Activated T-cell treated with anti-CD3 and anti-CD28 coated beads, Interleukin-2, amount 50 U/mL, for 4 hours (primary cell): ENCODE measurements around the gene SAE1. TPM values are rescaled to one million over a fixed set of nuclear protein-coding genes. Genes with fewer than 3 reads are reported as not detected.

Experiments used
- ATAC-seq, 2 donors: fragments of 200-7000 bp; cut with Tn5 transposase; one replicate each; pipeline ENCODE4 v1.10.0; 2021
- DNase-seq: peaks from one replicate; pipeline ENCODE4 v3.0.0-alpha.2; 2020
- H3K27me3 Mint-ChIP-seq: one replicate; pipeline ENCODE4 v1.8.0; 2021; ENCODE audit warnings: low read depth, mixed read lengths
- H3K36me3 Mint-ChIP-seq: one replicate; pipeline ENCODE4 v1.8.0; 2022; ENCODE audit warnings: mixed read lengths; ENCODE audit not compliant: insufficient read depth
- H3K4me1 Mint-ChIP-seq: one replicate; pipeline ENCODE4 v1.8.0; 2021; ENCODE audit warnings: low read depth, mixed read lengths
- H3K4me3 Mint-ChIP-seq: one replicate; pipeline ENCODE4 v1.8.0; 2021; ENCODE audit warnings: mild to moderate bottlenecking, moderate library complexity, mixed read lengths
- H3K9me3 Mint-ChIP-seq: one replicate; pipeline ENCODE4 v1.8.0; 2021; ENCODE audit warnings: mixed read lengths
- total RNA-seq, 3 donors: library from RNA; stranded (reverse); gene quantifications; one replicate each; pipeline ENCODE4 v1.2.1, GENCODE V29; 2021

Gene SAE1
- total RNA-seq, 3 donors from 2014 or later = 90.0 to 112 (median 99.3) TPM

- Mint-ChIP-seq H3K9me3 (no peaks in the 10 kb centered on the region), H3K4me1 (peaks cover 86% of the 10 kb centered on the region), H3K4me3 (peak overlapping the region; percentile 29), H3K36me3 (peaks cover 28% of the 10 kb centered on the region), H3K27me3 (no peaks in the 10 kb centered on the region)
- ATAC-seq = peak; percentile 77 to 78
- DNase-seq = peak; percentile 77
These were observed 56.1 kb downstream of the SAE1 start for GRCh38 chr19:47186446-47187334.

- H3K4me1 Mint-ChIP-seq = peaks cover 81% of the 10 kb centered on the region
- no peaks in the 10 kb centered on the region for H3K27me3 Mint-ChIP-seq
- ATAC-seq = no peak
- peaks cover 24% of the 10 kb centered on the region for H3K36me3 Mint-ChIP-seq
- DNase-seq = no peak
- H3K4me3 Mint-ChIP-seq = peak overlapping the region; percentile 29
- H3K9me3 Mint-ChIP-seq = no peaks in the 10 kb centered on the region
These were observed 56.7 kb downstream of the SAE1 start for GRCh38 chr19:47187335-47187655.

GRCh38 chr19:47187797-47188196, 57.2 kb downstream of the SAE1 start:
- peaks cover 76% of the 10 kb centered on the region for H3K4me1 Mint-ChIP-seq

GRCh38 chr19:47188507-47189033, 57.9 kb downstream of the SAE1 start:
- H3K36me3 Mint-ChIP-seq = peaks cover 20% of the 10 kb centered on the region
- H3K4me1 Mint-ChIP-seq = peaks cover 68% of the 10 kb centered on the region
- ATAC-seq (no peak), DNase-seq (no peak)
- H3K9me3 Mint-ChIP-seq = no peaks in the 10 kb centered on the region
- no peaks in the 10 kb centered on the region for H3K27me3 Mint-ChIP-seq
- H3K4me3 Mint-ChIP-seq = no peak overlapping the region

More at GRCh38 chr19:47187797-47188196, 57.2 kb downstream of the SAE1 start:
- H3K4me3 Mint-ChIP-seq = no peak overlapping the region
- H3K9me3 Mint-ChIP-seq = no peaks in the 10 kb centered on the region
- peaks cover 21% of the 10 kb centered on the region for H3K36me3 Mint-ChIP-seq
- H3K27me3 Mint-ChIP-seq = no peaks in the 10 kb centered on the region
- ATAC-seq (no peak), DNase-seq (no peak)

- H3K36me3 Mint-ChIP-seq = peaks cover 15% of the 10 kb centered on the region
- peak overlapping the region; percentile 39 for H3K4me3 Mint-ChIP-seq
- H3K9me3 Mint-ChIP-seq = no peaks in the 10 kb centered on the region
- no peaks in the 10 kb centered on the region for H3K27me3 Mint-ChIP-seq
- DNase-seq = peak; percentile 56
- peak; percentile 58 for ATAC-seq
- H3K4me1 Mint-ChIP-seq = peaks cover 61% of the 10 kb centered on the region
These were observed 59.6 kb downstream of the SAE1 start for GRCh38 chr19:47190167-47190727.

- peaks cover 11% of the 10 kb centered on the region for H3K36me3 Mint-ChIP-seq
These were observed 64.8 kb downstream of the SAE1 start for GRCh38 chr19:47195434-47195833.

GRCh38 chr19:47197141-47197540, 66.5 kb downstream of the SAE1 start:
- no peak for DNase-seq
- no peak for ATAC-seq
- Mint-ChIP-seq H3K27me3 (no peaks in the 10 kb centered on the region), H3K9me3 (no peaks in the 10 kb centered on the region), H3K4me3 (no peak overlapping the region), H3K4me1 (peaks cover 7% of the 10 kb centered on the region), H3K36me3 (peaks cover 10% of the 10 kb centered on the region)

More at GRCh38 chr19:47195434-47195833, 64.8 kb downstream of the SAE1 start:
- Mint-ChIP-seq H3K4me1 (peaks cover 18% of the 10 kb centered on the region), H3K9me3 (no peaks in the 10 kb centered on the region), H3K27me3 (no peaks in the 10 kb centered on the region), H3K4me3 (no peak overlapping the region)
- DNase-seq = no peak
- ATAC-seq = no peak

- no peaks in the 10 kb centered on the region for H3K27me3 Mint-ChIP-seq
- H3K9me3 Mint-ChIP-seq = no peaks in the 10 kb centered on the region
- ATAC-seq = no peak
These were observed 69.9 kb downstream of the SAE1 start for GRCh38 chr19:47200530-47200929.

GRCh38 chr19:47203254-47203653, 72.6 kb downstream of the SAE1 start:
- ATAC-seq = no peak
- no peak overlapping the region for H3K4me3 Mint-ChIP-seq
- no peaks in the 10 kb centered on the region for H3K27me3 Mint-ChIP-seq

More at GRCh38 chr19:47200530-47200929, 69.9 kb downstream of the SAE1 start:
- H3K4me1 Mint-ChIP-seq = peaks cover 5% of the 10 kb centered on the region
- no peak for DNase-seq
- no peak overlapping the region for H3K4me3 Mint-ChIP-seq
- peaks cover 25% of the 10 kb centered on the region for H3K36me3 Mint-ChIP-seq

GRCh38 chr19:47209319-47210179, 78.9 kb downstream of the SAE1 start:
- Mint-ChIP-seq H3K4me1 (peaks cover 10% of the 10 kb centered on the region), H3K9me3 (no peaks in the 10 kb centered on the region), H3K27me3 (no peaks in the 10 kb centered on the region), H3K4me3 (no peak overlapping the region), H3K36me3 (peaks cover 31% of the 10 kb centered on the region)
- no peak for ATAC-seq
- no peak for DNase-seq

More at GRCh38 chr19:47203254-47203653, 72.6 kb downstream of the SAE1 start:
- no peak for DNase-seq
- Mint-ChIP-seq H3K9me3 (no peaks in the 10 kb centered on the region), H3K4me1 (peaks cover 5% of the 10 kb centered on the region), H3K36me3 (peaks cover 27% of the 10 kb centered on the region)

GRCh38 chr19:47210180-47210490, 79.5 kb downstream of the SAE1 start:
- no peak overlapping the region for H3K4me3 Mint-ChIP-seq
- no peaks in the 10 kb centered on the region for H3K27me3 Mint-ChIP-seq
- no peak for ATAC-seq
- H3K36me3 Mint-ChIP-seq = peaks cover 26% of the 10 kb centered on the region
- H3K4me1 Mint-ChIP-seq = peaks cover 10% of the 10 kb centered on the region
- no peak for DNase-seq
- H3K9me3 Mint-ChIP-seq = no peaks in the 10 kb centered on the region

GRCh38 chr19:47210689-47211316, 80.2 kb downstream of the SAE1 start:
- Mint-ChIP-seq H3K36me3 (peaks cover 22% of the 10 kb centered on the region), H3K4me1 (peaks cover 10% of the 10 kb centered on the region), H3K9me3 (no peaks in the 10 kb centered on the region), H3K27me3 (no peaks in the 10 kb centered on the region), H3K4me3 (no peak overlapping the region)
- peak; percentile 82 for DNase-seq
- ATAC-seq = peak; percentile 75 to 76

GRCh38 chr19:47215581-47215980, 84.9 kb downstream of the SAE1 start:
- ATAC-seq (no peak), DNase-seq (no peak)
- H3K27me3 Mint-ChIP-seq = no peaks in the 10 kb centered on the region
- no peaks in the 10 kb centered on the region for H3K9me3 Mint-ChIP-seq
- H3K4me1 Mint-ChIP-seq = peaks cover 7% of the 10 kb centered on the region
- H3K36me3 Mint-ChIP-seq = peaks cover 3% of the 10 kb centered on the region
- no peak overlapping the region for H3K4me3 Mint-ChIP-seq
